K562 (cell line): ENCODE results near the gene VDAC2. TPM values are rescaled to one million over a fixed set of nuclear protein-coding genes. Genes with fewer than 3 reads are reported as not detected.

Experiments used
- AFF1 ChIP-seq, 2 experiments: fragments of 450-650 bp; IDR thresholded peaks; 2 replicates each; pipeline ENCODE4 v1.6.1; 2018; ENCODE audit warnings: mild to moderate bottlenecking in 2 of 2, low read depth in 1 of 2; ENCODE audit not compliant: partially characterized antibody in 2 of 2
- ASH1L ChIP-seq: fragments of 450-650 bp; IDR thresholded peaks from 2 replicates; pipeline ENCODE4 v1.6.1; 2018; ENCODE audit warnings: borderline replicate concordance, mild to moderate bottlenecking, low read depth; ENCODE audit not compliant: partially characterized antibody
- E2F1 ChIP-seq: sonication (generic); formaldehyde crosslinking; IDR thresholded peaks from 2 replicates; pipeline ENCODE4 v1.8.1; 2023; ENCODE audit warnings: mild to moderate bottlenecking, missing genetic modification reagents, moderate library complexity
- ETS1 ChIP-seq: conservative IDR thresholded peaks from 2 replicates; pipeline ENCODE4 v1.6.1; 2011; ENCODE audit warnings: low read depth, mild to moderate bottlenecking, low read length; ENCODE audit not compliant: control insufficient read depth
- GTF2E2 ChIP-seq: fragments of 200-800 bp; sonication (Bioruptor generic); IDR thresholded peaks from 2 replicates; pipeline ENCODE4 v1.6.1; 2016; ENCODE audit warnings: missing genetic modification characterization, missing compliant biosample characterization
- KAT7 ChIP-seq: sonication (generic); formaldehyde crosslinking; IDR thresholded peaks from 2 replicates; pipeline ENCODE4 v1.8.0; 2022; ENCODE audit warnings: missing genetic modification reagents, mild to moderate bottlenecking, borderline replicate concordance
- NFYB ChIP-seq: IDR thresholded peaks from 2 replicates; pipeline ENCODE4 v1.6.1; 2011; ENCODE audit warnings: mild to moderate bottlenecking, moderate library complexity; ENCODE audit not compliant: insufficient read length; ENCODE audit errors: extremely low read depth
- PRPF4 ChIP-seq: fragments of 200-400 bp; formaldehyde crosslinking; IDR thresholded peaks from one replicate; pipeline ENCODE4 v1.6.1; 2017; ENCODE audit warnings: low read length, low read depth, mild to moderate bottlenecking; ENCODE audit not compliant: insufficient read depth, poor library complexity, severe bottlenecking
- RAD21 ChIP-seq, 2 experiments: fragments of 250-450 bp in 1 of 2; fragments of 450-650 bp in 1 of 2; sonication (Bioruptor Pico) in 1 of 2; formaldehyde crosslinking in 1 of 2; IDR thresholded peaks in 1 of 2; conservative IDR thresholded peaks in 1 of 2; 2 replicates each; pipeline versions ENCODE4 v1.4.0 to v1.8.0; 2020 to 2022; ENCODE audit warnings: mild to moderate bottlenecking in 2 of 2, moderate library complexity in 1 of 2
- RFX1 ChIP-seq: fragments of 450-650 bp; IDR thresholded peaks from 2 replicates; pipeline ENCODE4 v1.6.1; 2016; ENCODE audit warnings: mild to moderate bottlenecking, moderate library complexity
- TBP ChIP-seq: optimal IDR thresholded peaks from 2 replicates; pipeline ENCODE3; 2011; ENCODE audit warnings: low read depth, low read length, improper control_type of control experiment
- TFE3 ChIP-seq: fragments of 450-650 bp; formaldehyde crosslinking; IDR thresholded peaks from 2 replicates; pipeline ENCODE4 v1.4.0; 2020; ENCODE audit warnings: mild to moderate bottlenecking, mixed read lengths
- THAP7 ChIP-seq: fragments of 250-450 bp; sonication (Bioruptor Pico); IDR thresholded peaks from 2 replicates; pipeline ENCODE4 v1.5.0; 2021
- TRIM24 ChIP-seq, 2 experiments: fragments of 450-650 bp; IDR thresholded peaks; 2 replicates each; pipeline ENCODE4 v1.6.1; 2016
- ZNF217 ChIP-seq: sonication (generic); formaldehyde crosslinking; IDR thresholded peaks from 2 replicates; pipeline ENCODE4 v1.8.0; 2022; ENCODE audit warnings: mild to moderate bottlenecking, missing genetic modification reagents
- ZNF384 ChIP-seq: IDR thresholded peaks from 2 replicates; pipeline ENCODE4 v1.6.1; 2012; ENCODE audit warnings: low read depth, low read length, improper control_type of control experiment
- ZNF764 ChIP-seq: fragments of 250-450 bp; sonication (Bioruptor Pico); IDR thresholded peaks from 2 replicates; pipeline ENCODE4 v1.4.0; 2020; ENCODE audit warnings: low read depth, mild to moderate bottlenecking, moderate library complexity
- polyA plus RNA-seq, 8 experiments: library from polyadenylated mRNA; depleted of rRNA in 4 of 8; stranded (reverse) in 5 of 8; unstranded in 3 of 8; fragments of >200 nt; fragmentation: Nextera tagmentation in 2 of 8; fragmentation: Illumina TruSeq in 1 of 8; extraction: Ambion mirVana in 2 of 8; extraction: Trizol in 1 of 8; gene quantifications; 2 replicates each; pipeline versions ENCODE4 v1.2.1 to v1.2.3, GENCODE V29; 2011 to 2014; ENCODE audit warnings: inconsistent platforms in 1 of 8, missing spikeins in 1 of 8
- total RNA-seq, 7 experiments: library from RNA; depleted of rRNA in 6 of 7; stranded (reverse); fragments of >200 nt in 6 of 7; fragmentation: Illumina TruSeq in 2 of 7; extraction: Trizol in 2 of 7; gene quantifications; 2 replicates each; pipeline versions ENCODE4 v1.2.1 to v1.2.3, GENCODE V29; 2011 to 2021; ENCODE audit warnings: low replicate concordance in 1 of 7

The VDAC2 gene
- total and polyA plus RNA-seq, 9 of the 15 experiments (the other 6 are each of a cell fraction or from before 2014, with no cell fraction given) = 139 to 450 (median 250) TPM

GRCh38 chr10:75191821-75192568 lies 18.6 kb upstream of the VDAC2 start (continued):
- TF ChIP-seq ETS1 = no peak
- no peak for TF ChIP-seq KAT7 (CRISPR knock-in tag)
- peak; percentile 52; the same call in 1 of the 2 replicates for TF ChIP-seq GTF2E2 (tag)
- TF ChIP-seq E2F1 = no peak
- no peak for TF ChIP-seq ZNF217
- TF ChIP-seq ZNF384 = peak; percentile 65; the same call in 1 of the 2 replicates
- TF ChIP-seq NFYB = no peak
- no peak for TF ChIP-seq TFE3 (CRISPR knock-in tag)
- no peak for TF ChIP-seq ZNF764 (CRISPR knock-in tag)
- TF ChIP-seq THAP7 (CRISPR knock-in tag) = no peak
- no peak for TF ChIP-seq PRPF4
- TF ChIP-seq AFF1 (IDR thresholded peaks at IDR 0.05; ENCODE audit: low read depth in 1 of 2, partially characterized antibody in 2 of 2) = peak; percentile 47 to 72
- TF ChIP-seq TBP = no peak
- no peak; a peak in 1 of 4 replicates for TF ChIP-seq RAD21 (CRISPR knock-in tag; conservative IDR thresholded peaks at IDR 0.05 in 1 of 2, IDR thresholded peaks at IDR 0.05 in 1 of 2)
- TF ChIP-seq ASH1L = no peak
- TF ChIP-seq TRIM24 (IDR thresholded peaks at IDR 0.05) = peak; percentile 62 to 79; a peak in 3 of 4 replicates
- no peak for TF ChIP-seq RFX1
